ENCODE measurements around the gene OR8H3. TPM values are rescaled to one million over a fixed set of nuclear protein-coding genes. Genes with fewer than 3 reads are reported as not detected.

The OR8H3 gene
- total and polyA plus RNA-seq, 2 of the 4 experiments (the other 2 are of a cell fraction): not detected

- Histone ChIP-seq H4K20me1 (ENCODE audit: insufficient read depth, low read length) (no peaks in the 10 kb centered on the region), H3K27me3 (ENCODE audit: control insufficient read depth, insufficient read depth, low read length) (no peaks in the 10 kb centered on the region), H3K9me3 (ENCODE audit: control insufficient read depth, insufficient read depth, low read length) (0 out of 2 replicates have a peak, but pooled peaks cover 5% of the 10 kb centered on the region), H3K4ac (ENCODE audit: low read depth, low read length) (no peak within 1 kb of the TSS), H3K18ac (ENCODE audit: low read depth, low read length) (no peak within 1 kb of the TSS), H3K14ac (replicated peaks; ENCODE audit: low read depth, low read length) (no peak within 1 kb of the TSS), H3K36me3 (ENCODE audit: control insufficient read depth, insufficient read depth, low read length) (no peaks in the 10 kb centered on the region), H4K91ac (ENCODE audit: insufficient read depth, low read depth, low read length) (no peak within 1 kb of the TSS), H2BK5ac (ENCODE audit: low read depth, low read length, poor library complexity, severe bottlenecking) (no peak within 1 kb of the TSS), H2BK15ac (ENCODE audit: low read depth, low read length) (no peak within 1 kb of the TSS), H3K79me1 (ENCODE audit: low read depth in 1 of 2, low read length in 2 of 2) (no peaks in the 10 kb centered on the region), H2AK9ac (replicated peaks; ENCODE audit: low read depth, low read length, poor library complexity) (no peak within 1 kb of the TSS), H3K56ac (ENCODE audit: extremely low read depth, insufficient read depth, low read length) (no peak within 1 kb of the TSS), H3K4me3 (ENCODE audit: insufficient read depth, low read depth, low read length) (no peak within 1 kb of the TSS), H2BK120ac (ENCODE audit: low read depth, low read length) (no peak within 1 kb of the TSS), H3K4me2 (ENCODE audit: low read depth, low read length) (no peak within 1 kb of the TSS), H2AK5ac (ENCODE audit: low read depth, low read length) (no peak within 1 kb of the TSS), H3K9ac (ENCODE audit: low read depth, low read length) (no peak within 1 kb of the TSS), H3K27ac (ENCODE audit: insufficient read depth, low read length) (no peak within 1 kb of the TSS), H4K5ac (ENCODE audit: low read depth, low read length) (no peak within 1 kb of the TSS), H3K9me1 (ENCODE audit: insufficient read depth, low read length) (no peaks in the 10 kb centered on the region), H2AFZ (replicated peaks; ENCODE audit: low read length, poor library complexity) (no peak within 1 kb of the TSS), H2BK20ac (ENCODE audit: low read depth, low read length) (no peak within 1 kb of the TSS), H4K8ac (ENCODE audit: low read depth in 2 of 2, low read length in 2 of 2) (no peak within 1 kb of the TSS), H3K23ac (ENCODE audit: low read depth, low read length) (no peak within 1 kb of the TSS), H3K4me1 (ENCODE audit: control insufficient read depth, insufficient read depth, low read length) (no peaks in the 10 kb centered on the region)
- no peak for DNase-seq
- TF ChIP-seq NFE2L2 (IDR thresholded peaks at IDR 0.05; ENCODE audit: low read depth, low read length) (no peak), CHD1 (IDR thresholded peaks at IDR 0.05; ENCODE audit: low read depth, low read length) (no peak), POLR2A (IDR thresholded peaks at IDR 0.05; ENCODE audit: low read depth, low read length) (no peak), SMC3 (IDR thresholded peaks at IDR 0.05; ENCODE audit: low read depth, low read length) (no peak)
- ATAC-seq (ENCODE audit: low read depth): no peak
- ChIA-PET POLR2A (ENCODE audit: unreplicated experiment) (no interaction called here), CTCF (no interaction called here)
- dilution Hi-C loops (cut with HindIII; ENCODE audit: low sequenced_read_pairs, unreplicated experiment): no loop called here
- BruUV-seq (replicated peaks): no TSS peak
- intact Hi-C loops (cut with micrococcal nuclease): no loop called here
- in situ Hi-C loops (cut with MboI; ENCODE audit: low sequenced_read_pairs): loop anchor here (25.0 kb wide), 1 partner anchor 523 kb away; the partner anchor contains the start of genes OR4P4 and OR4S2
- WGBS, 2 experiments (ENCODE audit: extremely low coverage in 2 of 2, insufficient read length in 1 of 2): no CpG with 5 or more reads among the region's 3 CpGs
These were observed 38.0 kb downstream of the OR8H3 start, which contains the start of gene OR8K5 for GRCh38 chr11:56160217-56160616. Gene OR8K5 (minus strand): TSS chr11:56160317. CDS start chr11:56160317, 0 bp downstream.
